ENCODE measurements around the gene WDR4. TPM values are rescaled to one million over a fixed set of nuclear protein-coding genes. Genes with fewer than 3 reads are reported as not detected.

Gene WDR4
- total and polyA plus RNA-seq, 2 of the 4 experiments (the other 2 are of a cell fraction), result 11.3 to 20.8 TPM

DNA sequence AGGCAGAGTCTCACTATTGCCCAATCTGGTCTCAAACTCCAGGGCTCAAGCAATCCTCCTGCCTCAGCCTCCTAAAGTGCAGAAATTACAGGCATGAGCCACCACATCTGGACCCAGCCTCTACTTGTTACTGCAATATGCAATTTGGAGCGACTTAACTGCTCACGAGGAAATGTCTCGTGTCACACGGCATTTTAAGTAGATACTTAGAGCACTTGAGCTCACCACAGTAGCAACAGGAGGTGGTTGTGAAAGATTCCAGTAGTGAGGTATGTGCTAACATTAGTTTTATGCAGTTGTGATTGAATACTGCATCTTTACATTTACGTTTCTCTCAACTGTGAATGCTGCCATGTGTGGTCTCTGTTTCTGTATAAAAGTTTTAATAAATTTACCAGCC lies 8.0 kb upstream of the WDR4 start:
- Histone ChIP-seq H2AK5ac (ENCODE audit: low read depth, low read length) (no peak overlapping the region), H3K36me3 (ENCODE audit: control insufficient read depth, insufficient read depth, low read length) (no peaks in the 10 kb centered on the region), H3K79me1 (ENCODE audit: low read depth in 1 of 2, low read length in 2 of 2) (no peaks in the 10 kb centered on the region), H2BK15ac (ENCODE audit: low read depth, low read length) (no peak overlapping the region), H3K4ac (ENCODE audit: low read depth, low read length) (no peak overlapping the region), H3K4me2 (ENCODE audit: low read depth, low read length) (no peak overlapping the region), H3K27ac (ENCODE audit: insufficient read depth, low read length) (no peak overlapping the region), H3K27me3 (ENCODE audit: control insufficient read depth, insufficient read depth, low read length) (no peaks in the 10 kb centered on the region), H3K18ac (ENCODE audit: low read depth, low read length) (no peak overlapping the region), H2AK9ac (replicated peaks; ENCODE audit: low read depth, low read length, poor library complexity) (no peak overlapping the region), H4K20me1 (ENCODE audit: insufficient read depth, low read length) (no peaks in the 10 kb centered on the region), H2BK20ac (ENCODE audit: low read depth, low read length) (no peak overlapping the region), H2BK120ac (ENCODE audit: low read depth, low read length) (no peak overlapping the region), H3K9ac (ENCODE audit: low read depth, low read length) (no peak overlapping the region), H2BK5ac (ENCODE audit: low read depth, low read length, poor library complexity, severe bottlenecking) (no peak overlapping the region), H3K56ac (ENCODE audit: extremely low read depth, insufficient read depth, low read length) (no peak overlapping the region), H2AFZ (replicated peaks; ENCODE audit: low read length, poor library complexity) (no peak overlapping the region), H3K9me1 (ENCODE audit: insufficient read depth, low read length) (peaks cover 2% of the 10 kb centered on the region; the same call in 1 of the 2 replicates), H3K9me3 (ENCODE audit: control insufficient read depth, insufficient read depth, low read length) (no peaks in the 10 kb centered on the region), H3K4me1 (ENCODE audit: control insufficient read depth, insufficient read depth, low read length) (peaks cover 2% of the 10 kb centered on the region), H4K5ac (ENCODE audit: low read depth, low read length) (no peak overlapping the region), H4K91ac (ENCODE audit: insufficient read depth, low read depth, low read length) (no peak overlapping the region), H3K14ac (replicated peaks; ENCODE audit: low read depth, low read length) (no peak overlapping the region), H4K8ac (ENCODE audit: low read depth in 2 of 2, low read length in 2 of 2) (no peak overlapping the region), H3K4me3 (ENCODE audit: insufficient read depth, low read depth, low read length) (no peak overlapping the region), H3K23ac (ENCODE audit: low read depth, low read length) (no peak overlapping the region)
- no CpG with 5 or more reads among the region's 5 CpGs for WGBS, 2 experiments (ENCODE audit: extremely low coverage in 2 of 2, insufficient read length in 1 of 2)
- CTCF ChIA-PET, result no interaction called here
- dilution Hi-C loops (cut with HindIII; ENCODE audit: low sequenced_read_pairs, unreplicated experiment), result no loop called here
- intact Hi-C loops (cut with micrococcal nuclease), result no loop called here
- TF ChIP-seq BHLHE40 (IDR thresholded peaks at IDR 0.05; ENCODE audit: low read depth, low read length) (no peak), RAD21 (IDR thresholded peaks at IDR 0.05; ENCODE audit: low read length) (no peak), FOS (IDR thresholded peaks at IDR 0.05; ENCODE audit: low read depth, low read length) (no peak), RCOR1 (IDR thresholded peaks at IDR 0.05; ENCODE audit: insufficient replicate concordance, low read length) (no peak), NFE2L2 (IDR thresholded peaks at IDR 0.05; ENCODE audit: low read depth, low read length) (no peak), MAZ (IDR thresholded peaks at IDR 0.05; ENCODE audit: borderline replicate concordance, low read depth, low read length) (no peak), RFX5 (IDR thresholded peaks at IDR 0.05; ENCODE audit: low read depth, low read length) (no peak), MAFK (IDR thresholded peaks at IDR 0.05; ENCODE audit: low read depth, low read length) (no peak), MXI1 (IDR thresholded peaks at IDR 0.05; ENCODE audit: borderline replicate concordance, low read depth, low read length) (no peak), CEBPB (IDR thresholded peaks at IDR 0.05; ENCODE audit: low read depth, low read length) (no peak), POLR2A (IDR thresholded peaks at IDR 0.05; ENCODE audit: low read depth, low read length) (no peak), SMC3 (IDR thresholded peaks at IDR 0.05; ENCODE audit: low read depth, low read length) (no peak), CHD1 (IDR thresholded peaks at IDR 0.05; ENCODE audit: low read depth, low read length) (no peak), USF2 (IDR thresholded peaks at IDR 0.05; ENCODE audit: low read depth, low read length) (no peak), ELK1 (IDR thresholded peaks at IDR 0.05; ENCODE audit: borderline replicate concordance, low read depth, low read length) (no peak)
- TF ChIP-seq, protein P1, sequence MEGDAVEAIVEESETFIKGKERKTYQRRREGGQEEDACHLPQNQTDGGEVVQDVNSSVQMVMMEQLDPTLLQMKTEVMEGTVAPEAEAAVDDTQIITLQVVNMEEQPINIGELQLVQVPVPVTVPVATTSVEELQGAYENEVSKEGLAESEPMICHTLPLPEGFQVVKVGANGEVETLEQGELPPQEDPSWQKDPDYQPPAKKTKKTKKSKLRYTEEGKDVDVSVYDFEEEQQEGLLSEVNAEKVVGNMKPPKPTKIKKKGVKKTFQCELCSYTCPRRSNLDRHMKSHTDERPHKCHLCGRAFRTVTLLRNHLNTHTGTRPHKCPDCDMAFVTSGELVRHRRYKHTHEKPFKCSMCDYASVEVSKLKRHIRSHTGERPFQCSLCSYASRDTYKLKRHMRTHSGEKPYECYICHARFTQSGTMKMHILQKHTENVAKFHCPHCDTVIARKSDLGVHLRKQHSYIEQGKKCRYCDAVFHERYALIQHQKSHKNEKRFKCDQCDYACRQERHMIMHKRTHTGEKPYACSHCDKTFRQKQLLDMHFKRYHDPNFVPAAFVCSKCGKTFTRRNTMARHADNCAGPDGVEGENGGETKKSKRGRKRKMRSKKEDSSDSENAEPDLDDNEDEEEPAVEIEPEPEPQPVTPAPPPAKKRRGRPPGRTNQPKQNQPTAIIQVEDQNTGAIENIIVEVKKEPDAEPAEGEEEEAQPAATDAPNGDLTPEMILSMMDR (conservative IDR thresholded peaks at IDR 0.05; ENCODE audit: low read depth, low read length), result no peak
- no TSS peak for BruUV-seq (replicated peaks)
- DNase-seq (no peak), ATAC-seq (ENCODE audit: low read depth) (no peak)
- POLR2A ChIA-PET (ENCODE audit: unreplicated experiment), result no interaction called here
- in situ Hi-C loops (cut with MboI; ENCODE audit: low sequenced_read_pairs), result no loop called here
